ENCODE data around the gene GALNT17.

GALNT17 gene

GRCh38 chr7:71132127-71132376 is at the start of gene GALNT17:
GALNT17 (plus strand) TSS chr7:71132144.
- no peak for DNase-seq (ENCODE audit: low read depth in 3 of 3)

GRCh38 chr7:71095266-71095860 is 36.6 kb upstream of the GALNT17 start:
- no peak for DNase-seq (ENCODE audit: low read depth in 3 of 3)

DNA sequence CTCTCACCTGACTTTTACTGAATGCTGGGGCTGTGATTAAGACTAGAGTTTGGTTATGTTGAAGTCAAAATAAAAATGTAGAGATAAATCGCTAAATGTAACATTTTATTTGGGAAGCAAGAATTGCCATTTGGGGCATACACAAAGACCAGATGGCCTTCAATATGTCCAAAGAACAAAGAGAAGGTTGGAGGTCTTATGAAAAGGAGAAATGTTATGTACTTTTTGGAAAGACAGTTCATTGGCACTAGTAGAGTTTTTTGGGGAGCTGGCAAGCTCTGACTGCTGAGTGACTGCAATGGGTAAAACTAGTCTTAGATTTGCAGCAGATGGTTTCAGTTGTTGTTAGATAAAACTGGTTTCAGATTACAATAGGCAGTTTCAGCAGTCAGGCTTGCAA is 35.6 kb upstream of the GALNT17 start:
- no peak for DNase-seq (ENCODE audit: low read depth in 3 of 3)

- DNase-seq (ENCODE audit: low read depth in 3 of 3): no peak
These were observed 25.7 kb upstream of the GALNT17 start for GRCh38 chr7:71106226-71106625.

DNA sequence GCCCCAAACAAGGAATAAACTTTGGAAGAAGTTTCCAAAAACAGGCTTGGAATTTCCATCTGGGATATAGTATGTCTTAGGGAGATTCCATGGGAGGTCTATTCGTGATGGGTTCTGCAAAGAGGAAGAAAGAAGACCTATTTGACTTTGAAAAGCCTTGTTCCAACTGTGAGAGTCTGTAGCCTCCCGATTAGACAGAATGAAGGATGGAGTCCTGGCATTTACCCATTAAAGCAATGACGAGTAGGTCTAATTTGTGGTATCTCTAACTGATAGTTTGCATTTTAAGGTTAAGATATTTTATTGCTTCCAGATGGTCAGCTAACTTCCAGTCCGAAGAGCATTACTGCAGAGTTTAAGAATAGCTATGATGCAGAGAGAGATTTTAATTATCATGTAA is 19.5 kb upstream of the GALNT17 start:
- no peak for DNase-seq (ENCODE audit: low read depth in 3 of 3)

GRCh38 chr7:71120096-71120495 is 11.8 kb upstream of the GALNT17 start:
- DNase-seq (ENCODE audit: low read depth in 3 of 3): no peak

DNA sequence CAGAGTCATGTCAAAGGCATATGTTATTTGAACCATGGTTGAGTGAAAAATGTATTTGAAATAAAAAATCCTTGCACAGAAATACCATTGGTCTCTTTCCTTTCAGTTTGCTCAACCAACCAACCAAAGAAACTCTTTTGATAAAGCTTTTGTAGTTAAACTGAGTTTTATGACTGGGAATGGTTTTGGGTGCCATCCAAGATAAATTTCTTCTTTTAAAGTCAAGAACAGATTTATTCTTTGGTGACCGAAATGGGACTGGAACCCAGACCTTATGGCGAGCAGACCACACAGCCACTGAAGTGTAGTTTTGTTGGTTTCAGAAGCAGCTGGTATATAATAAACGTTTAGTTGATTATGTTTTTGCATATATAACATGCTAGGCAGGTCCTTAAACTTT is 2.8 kb upstream of the GALNT17 start:
- no peak for DNase-seq (ENCODE audit: low read depth in 3 of 3)

DNA sequence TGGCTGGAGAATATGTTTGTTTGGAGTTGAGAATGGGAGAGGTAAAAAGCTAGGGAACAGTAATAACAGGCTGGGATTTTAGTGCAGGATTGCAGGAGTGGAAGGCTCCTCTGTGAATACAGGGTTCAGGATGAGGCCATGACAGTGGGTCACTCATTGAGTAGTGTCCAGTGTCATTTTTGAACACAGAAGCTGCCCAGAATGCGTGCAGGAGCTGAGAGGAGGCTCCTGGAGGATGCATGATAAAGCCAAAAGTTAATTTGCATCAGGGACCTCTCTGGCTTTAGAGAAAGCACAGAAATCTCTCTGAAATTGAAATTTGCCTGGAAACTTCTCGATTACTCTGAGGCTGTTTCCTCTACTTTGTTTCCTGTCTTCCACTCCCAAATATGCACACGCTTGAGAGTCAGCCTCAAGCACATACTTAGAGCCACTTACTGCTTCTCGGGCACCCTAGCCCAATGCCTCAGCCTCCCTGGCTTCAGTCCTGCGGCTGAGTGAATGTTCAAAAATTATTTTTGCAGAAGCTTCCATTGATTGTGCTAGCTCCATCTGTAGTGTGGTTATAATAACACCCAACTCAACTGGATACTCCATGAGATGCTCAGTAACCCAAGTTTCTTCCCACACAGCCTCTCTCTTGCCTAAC is 1.8 kb upstream of the GALNT17 start:
- no peak for DNase-seq (ENCODE audit: low read depth in 3 of 3)

DNA sequence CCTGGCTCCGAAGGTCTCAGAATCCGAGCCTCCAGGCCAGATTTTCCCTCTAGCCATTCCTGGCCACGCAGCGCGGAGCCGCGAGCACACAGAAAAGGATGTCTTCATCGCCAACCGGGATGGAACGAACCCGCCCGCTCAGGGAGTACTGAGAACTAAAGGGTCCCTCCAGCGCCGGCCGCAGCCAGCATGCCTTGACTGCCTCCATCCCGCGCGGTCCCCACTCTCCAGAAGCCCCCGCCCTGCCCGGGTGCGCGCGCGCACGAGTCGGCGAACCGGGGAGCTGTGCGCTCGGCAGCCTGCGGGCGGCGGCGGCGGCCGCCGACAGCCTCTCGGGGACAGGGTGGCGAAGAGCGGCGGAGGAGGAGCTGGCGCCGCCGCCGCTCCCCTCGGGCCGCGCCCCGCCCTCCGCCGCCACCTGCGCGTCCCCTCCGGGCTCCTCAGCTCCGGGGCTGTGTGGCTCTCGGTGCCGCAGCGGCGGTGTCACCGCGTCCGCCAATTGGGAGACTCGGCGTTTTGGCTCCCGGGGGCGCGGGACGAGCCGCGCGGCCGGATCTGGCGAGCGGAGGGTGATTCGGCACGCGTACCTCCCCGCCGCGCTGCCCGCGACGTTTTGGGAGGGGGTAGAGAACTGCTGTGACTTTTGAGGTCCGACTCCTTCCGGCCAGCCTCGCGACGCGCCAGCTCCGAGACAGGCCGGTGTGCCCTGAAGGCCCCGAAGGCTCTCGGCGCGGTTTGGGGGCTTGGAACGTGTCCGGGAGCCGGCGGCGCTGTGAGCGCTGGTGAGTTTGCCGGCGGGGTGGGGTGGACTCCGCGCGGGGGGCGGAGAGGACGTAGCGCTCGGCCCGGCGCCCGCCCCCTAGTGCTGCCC is 453 bp upstream of the GALNT17 start:
- no peak for DNase-seq (ENCODE audit: low read depth in 3 of 3)

DNA sequence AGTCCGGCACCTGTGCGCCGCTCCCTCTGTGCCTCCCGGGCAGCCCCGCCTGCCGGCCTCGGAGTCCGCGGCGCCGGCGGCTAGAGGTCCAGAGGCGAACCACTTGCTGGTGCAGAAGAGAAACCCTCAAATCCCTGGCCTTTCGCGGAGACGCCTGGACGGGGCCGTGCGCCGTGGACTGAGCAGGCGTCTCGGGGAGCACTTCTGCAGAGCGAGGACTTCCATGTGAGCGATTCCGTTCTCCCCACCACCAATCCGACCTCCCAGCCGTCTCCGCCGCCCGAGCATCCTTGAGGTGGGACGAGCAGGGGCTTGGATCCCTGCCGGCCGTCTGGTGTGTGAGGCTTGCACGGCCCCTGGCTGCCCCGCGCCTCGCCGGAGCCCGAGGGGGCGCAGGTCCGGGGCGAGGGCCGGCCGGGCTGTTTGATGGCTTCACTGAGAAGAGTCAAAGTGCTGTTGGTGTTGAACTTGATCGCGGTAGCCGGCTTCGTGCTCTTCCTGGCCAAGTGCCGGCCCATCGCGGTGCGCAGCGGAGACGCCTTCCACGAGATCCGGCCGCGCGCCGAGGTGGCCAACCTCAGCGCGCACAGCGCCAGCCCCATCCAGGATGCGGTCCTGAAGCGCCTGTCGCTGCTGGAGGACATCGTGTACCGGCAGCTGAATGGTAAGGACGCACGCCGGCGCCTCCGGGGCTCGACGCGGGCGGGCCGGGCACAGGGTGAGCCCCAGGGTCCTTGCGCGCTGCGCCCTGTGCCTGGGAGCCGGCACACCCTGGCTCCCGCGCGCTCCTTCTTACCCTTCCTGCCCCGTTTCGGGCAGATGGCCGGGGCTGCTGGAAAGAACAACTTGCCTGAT is 660 bp downstream of the GALNT17 start:
- no peak for DNase-seq (ENCODE audit: low read depth in 3 of 3)

DNA sequence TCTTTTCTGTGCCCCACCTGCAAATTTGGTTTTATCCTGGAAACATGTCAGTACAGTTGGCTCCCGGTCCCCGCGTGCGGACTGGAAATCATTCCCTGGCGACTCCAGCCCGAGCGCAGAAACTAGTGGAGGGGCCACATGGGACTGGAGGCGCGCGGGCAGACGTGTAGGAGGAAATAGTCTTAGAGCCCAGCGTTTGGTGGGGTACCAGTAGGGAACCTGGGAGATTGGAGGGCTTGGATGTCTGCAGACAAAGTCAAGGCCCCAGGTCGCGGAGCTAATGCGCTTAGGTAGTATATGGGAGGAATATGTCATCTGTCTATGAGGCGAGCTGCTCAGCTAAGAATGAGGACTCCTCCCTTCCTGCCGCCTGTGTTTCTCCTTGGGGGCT is 1.3 kb downstream of the GALNT17 start:
- no peak for DNase-seq (ENCODE audit: low read depth in 3 of 3)

- DNase-seq (ENCODE audit: low read depth in 3 of 3): no peak
These were observed 1.9 kb downstream of the GALNT17 start for GRCh38 chr7:71133856-71134255.

DNA sequence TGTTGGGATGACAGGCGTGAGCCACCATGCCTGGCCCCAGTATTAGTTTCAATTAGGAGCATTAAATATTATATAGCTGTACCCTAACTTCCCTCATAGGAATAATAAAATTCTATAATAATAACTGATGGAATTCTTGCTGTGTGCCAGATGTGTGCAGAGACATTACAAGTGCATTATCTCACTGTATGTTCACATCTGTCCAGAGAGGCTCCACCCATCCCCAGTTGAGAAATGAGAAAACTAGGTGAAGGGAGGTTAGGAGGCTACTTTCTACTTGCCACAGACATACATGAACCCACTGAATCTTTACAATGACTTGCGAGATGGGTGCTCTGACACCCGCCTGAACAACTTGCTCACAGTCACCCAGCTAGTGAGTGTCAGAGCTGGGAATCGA is 3.2 kb downstream of the GALNT17 start:
- no peak for DNase-seq (ENCODE audit: low read depth in 3 of 3)

DNA sequence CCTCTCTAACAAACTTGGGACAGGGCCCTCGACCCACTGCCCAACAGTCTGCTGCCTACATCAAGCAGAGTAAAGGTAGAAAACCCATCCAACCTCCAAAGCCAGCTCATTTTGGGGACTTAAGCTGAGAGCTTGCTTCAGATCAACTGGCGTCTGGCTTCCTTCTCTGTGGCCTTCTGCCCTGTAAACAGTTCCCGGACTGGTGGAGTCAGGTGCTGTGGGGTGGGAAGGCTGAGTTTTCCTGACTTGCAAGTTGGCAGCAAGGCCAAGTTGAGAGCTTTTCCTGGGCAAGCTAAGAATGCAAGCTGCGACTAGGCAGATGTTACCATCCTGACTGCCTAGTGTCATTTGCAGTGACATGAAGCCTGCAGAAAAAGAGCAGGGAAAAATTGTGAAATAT is 3.7 kb downstream of the GALNT17 start:
- DNase-seq (ENCODE audit: low read depth in 3 of 3): no peak

DNA sequence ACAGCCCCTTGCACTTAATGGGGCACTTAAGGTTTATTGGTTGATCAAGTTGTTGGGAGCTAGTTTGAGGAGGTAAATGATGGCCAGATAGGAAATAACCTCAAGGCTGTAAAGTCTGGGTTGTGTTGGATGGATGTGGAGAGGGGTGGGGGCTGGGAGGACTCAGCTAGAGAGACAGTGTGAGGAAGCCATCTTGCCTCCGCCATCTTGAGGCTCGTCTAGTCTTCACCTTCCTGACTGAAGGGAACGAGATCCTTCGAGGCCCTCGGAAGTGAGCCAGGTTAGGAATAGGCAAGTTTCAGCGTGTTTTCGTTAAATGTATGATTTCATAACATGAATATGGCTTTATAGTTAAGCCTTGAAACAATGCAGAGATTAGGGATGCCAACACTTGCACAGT is 5.5 kb downstream of the GALNT17 start:
- no peak for DNase-seq (ENCODE audit: low read depth in 3 of 3)

DNA sequence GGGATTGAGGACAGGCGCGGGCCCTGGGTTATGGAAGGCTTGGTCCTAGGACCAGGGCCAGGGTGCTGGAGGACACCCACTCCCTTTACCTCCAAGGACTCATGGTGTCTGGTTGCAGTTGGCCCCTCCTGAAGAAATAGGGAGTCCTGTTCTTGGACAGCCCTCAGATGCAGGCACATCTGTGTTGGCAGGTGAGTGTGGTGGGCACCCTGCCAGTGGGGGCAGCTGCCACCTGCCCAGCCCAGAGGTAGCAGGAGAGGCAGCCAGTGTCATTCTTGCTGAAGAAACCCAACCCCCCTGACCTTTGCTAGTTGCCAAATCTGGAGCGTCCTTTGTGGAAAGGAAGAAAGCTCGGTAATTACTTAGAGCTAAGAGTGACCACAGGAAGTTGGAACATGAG is 8.3 kb downstream of the GALNT17 start:
- DNase-seq (ENCODE audit: low read depth in 3 of 3): no peak

DNA sequence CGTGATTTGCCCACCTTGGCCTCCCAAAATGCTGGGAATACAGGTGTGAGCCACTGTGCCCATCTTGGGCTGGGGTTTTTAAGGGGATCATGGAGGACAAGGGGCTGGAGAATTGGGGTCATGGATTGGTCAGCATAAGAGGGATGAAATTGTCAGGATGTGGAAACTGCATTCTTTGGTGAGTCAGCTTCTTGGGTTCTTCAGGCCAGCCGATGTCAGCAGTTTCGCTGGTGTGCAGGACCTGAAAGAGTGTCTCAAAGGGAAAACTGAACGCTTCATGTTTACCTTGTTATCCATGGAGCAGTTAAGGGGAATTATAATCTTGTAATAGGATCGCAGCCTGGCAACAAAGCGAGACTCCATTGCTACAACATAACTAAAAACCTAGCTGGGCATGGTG is 13.0 kb downstream of the GALNT17 start:
- no peak for DNase-seq (ENCODE audit: low read depth in 3 of 3)

DNA sequence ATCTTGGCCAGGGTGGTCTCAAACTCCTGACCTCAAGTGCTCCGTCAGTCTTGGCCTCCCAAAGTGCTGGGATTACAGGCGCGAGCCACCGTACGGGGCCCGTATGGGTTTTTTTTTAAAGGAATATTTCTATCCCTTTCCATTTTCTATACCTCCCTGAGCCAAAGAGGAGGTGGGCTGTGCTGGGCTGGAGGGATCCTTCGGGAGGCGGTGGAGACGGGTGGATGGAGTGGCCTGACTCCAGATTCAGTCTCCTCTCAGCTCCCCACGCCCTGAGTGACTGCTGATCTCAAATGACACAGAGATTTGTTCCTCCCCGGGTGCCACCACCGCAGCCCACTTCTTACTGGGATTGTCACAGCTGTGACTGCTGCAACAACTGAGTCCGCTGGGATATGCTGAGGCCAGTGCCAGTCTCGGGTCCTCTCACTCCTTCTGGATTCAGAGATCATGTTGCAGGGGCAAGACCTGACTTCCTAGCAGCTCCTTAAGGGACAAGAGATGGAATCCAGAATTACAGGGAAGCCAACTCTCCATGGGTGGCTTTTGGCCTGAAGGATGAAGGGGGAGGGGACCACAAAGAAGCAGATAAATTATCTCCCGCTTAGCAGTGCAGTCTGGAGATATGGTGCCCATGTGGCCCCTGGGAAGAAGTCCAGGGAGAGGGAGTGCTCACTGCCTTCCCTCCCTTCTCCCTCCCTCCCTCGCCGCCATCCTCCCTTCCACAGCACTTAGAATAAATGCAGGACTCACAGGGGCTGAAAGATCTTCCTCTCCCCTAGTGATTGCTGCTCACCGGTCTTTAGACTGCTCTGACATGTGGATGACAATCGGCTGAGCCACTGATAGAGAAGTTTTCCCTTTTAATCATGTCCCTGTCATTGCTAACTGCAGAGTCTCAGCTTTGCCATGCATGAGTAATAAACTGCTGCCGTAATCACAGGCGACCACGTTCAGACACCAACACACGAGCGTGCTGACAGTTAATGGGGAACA is 14.3 kb downstream of the GALNT17 start:
- DNase-seq (ENCODE audit: low read depth in 3 of 3): no peak

GRCh38 chr7:71148098-71148497 is 16.2 kb downstream of the GALNT17 start:
- DNase-seq (ENCODE audit: low read depth in 3 of 3): no peak

GRCh38 chr7:71155236-71155635 is 23.3 kb downstream of the GALNT17 start:
- DNase-seq (ENCODE audit: low read depth in 3 of 3): no peak

DNA sequence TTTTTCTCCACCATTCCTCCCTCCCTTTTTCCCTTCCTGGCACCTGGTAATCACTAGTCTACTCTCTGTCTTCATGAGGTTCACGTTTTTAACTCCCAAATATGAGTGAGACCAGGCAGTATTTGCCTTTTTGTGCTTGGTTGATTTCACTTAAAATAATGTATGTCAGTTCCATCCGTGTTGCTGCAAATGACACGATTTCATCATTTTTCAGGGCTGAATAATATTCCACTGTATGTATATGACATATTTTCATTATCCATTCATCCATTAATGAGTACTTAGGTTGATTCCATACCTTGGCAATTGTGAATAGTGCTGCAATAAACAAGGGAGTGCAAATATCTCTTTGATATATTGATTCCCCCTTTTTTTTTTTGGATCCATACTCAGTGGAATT is 25.8 kb downstream of the GALNT17 start:
- no peak for DNase-seq (ENCODE audit: low read depth in 3 of 3)
